ENCODE results near the gene ZFPL1. TPM values are rescaled to one million over a fixed set of nuclear protein-coding genes. Genes with fewer than 3 reads are reported as not detected.

ZFPL1 gene
- total RNA-seq, 8 experiments from 2014 or later: 33.2 to 95.4 (median 41.7) TPM

- H3K4me3 ChIP-seq: no peak overlapping the region
- WGBS, 10 experiments: 40 to 100% (median 90%) methylated on average over 1 to 5 of the region's 12 CpGs; no CpG with 5 or more reads in 3 of the 10 experiments
- H3K27ac ChIP-seq: no peak overlapping the region
- H3K4me1 ChIP-seq (replicated peaks in 1 of 2): peaks cover 11 to 12% of the 10 kb centered on the region in 2 donors
- in situ Hi-C loops (cut with MboI; ENCODE audit: low pct_unique_long_range_greater_than_20kb in 2 of 9, low sequenced_read_pairs in 9 of 9, unreplicated experiment in 9 of 9): no loop called here
- no peak for ATAC-seq (replicated peaks in 6 of 8)
These were observed 41.4 kb downstream of the ZFPL1 start for GRCh38 chr11:65125197-65126056.

GRCh38 chr11:65126624-65127274, 42.7 kb downstream of the ZFPL1 start:
- in situ Hi-C loops (cut with MboI; ENCODE audit: low pct_unique_long_range_greater_than_20kb in 2 of 9, low sequenced_read_pairs in 9 of 9, unreplicated experiment in 9 of 9): no loop called here
- H3K27ac ChIP-seq: no peak overlapping the region
- no peak overlapping the region for H3K4me3 ChIP-seq
- 34 to 100% (median 91%) methylated on average over 1 to 5 of the region's 6 CpGs; no CpG with 5 or more reads in 2 of the 10 experiments for WGBS, 10 experiments
- no peak for ATAC-seq (replicated peaks in 6 of 8)
- peaks cover 7% of the 10 kb centered on the region in 2 donors for H3K4me1 ChIP-seq (replicated peaks in 1 of 2)

GRCh38 chr11:65127473-65128181, 43.6 kb downstream of the ZFPL1 start:
- H3K27ac ChIP-seq: no peak overlapping the region
- in situ Hi-C loops (cut with MboI; ENCODE audit: low pct_unique_long_range_greater_than_20kb in 2 of 9, low sequenced_read_pairs in 9 of 9, unreplicated experiment in 9 of 9): no loop called here
- peaks cover 7% of the 10 kb centered on the region in 2 donors for H3K4me1 ChIP-seq (replicated peaks in 1 of 2)
- no peak overlapping the region for H3K4me3 ChIP-seq
- 60 to 100% (median 79%) methylated on average over 1 to 5 of the region's 12 CpGs; no CpG with 5 or more reads in 6 of the 10 experiments for WGBS, 10 experiments
- peak in 4 of 8 experiments; percentile 6 to 13 (median 9) for ATAC-seq (replicated peaks in 6 of 8)

DNA sequence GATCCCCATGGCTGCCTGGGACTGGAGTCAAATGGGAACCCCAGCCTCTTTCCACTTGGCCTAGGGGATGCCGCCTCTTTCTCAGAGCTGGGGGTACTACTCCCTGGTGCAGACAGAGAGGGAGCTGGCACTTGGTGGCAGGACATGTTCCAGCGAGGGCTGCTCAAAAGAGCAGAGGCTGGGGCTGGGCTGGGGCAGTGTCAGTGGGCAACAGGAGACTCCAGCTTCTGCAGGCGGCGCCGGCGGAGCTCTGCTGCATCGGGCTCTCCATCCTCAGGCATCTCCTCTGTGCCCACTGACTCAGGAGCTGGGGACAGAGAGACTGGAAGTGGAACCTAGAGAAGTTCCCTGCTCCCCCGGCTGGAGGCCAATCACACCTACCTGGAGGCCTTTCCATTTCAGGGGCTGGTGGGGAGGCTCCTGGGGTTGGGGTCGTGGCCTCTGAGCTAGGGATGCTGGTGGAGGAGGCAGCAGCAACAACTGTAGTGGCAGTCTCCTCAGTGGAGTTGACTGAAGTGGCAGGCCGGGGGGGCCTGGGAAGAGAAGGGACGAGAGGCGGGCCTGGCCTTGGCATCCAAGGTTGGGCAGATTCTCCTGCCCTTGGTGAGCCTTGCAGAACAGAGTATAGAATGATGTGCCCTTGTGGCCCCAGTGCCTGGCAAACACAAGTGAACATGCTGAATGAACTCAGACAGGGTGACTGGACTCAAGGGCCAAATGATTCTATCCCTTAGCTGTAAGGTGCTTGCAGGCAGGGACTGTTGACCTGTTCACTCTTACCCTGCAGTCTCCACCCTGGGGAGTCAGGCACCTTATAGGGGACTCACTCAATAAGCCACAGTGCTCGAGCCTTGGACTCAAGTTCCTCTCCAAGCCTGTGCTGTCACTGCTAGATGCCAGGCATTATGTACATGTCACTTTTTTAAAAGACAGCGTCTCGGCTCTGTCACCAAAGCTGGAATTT, 44.4 kb downstream of the ZFPL1 start:
- in situ Hi-C loops (cut with MboI; ENCODE audit: low pct_unique_long_range_greater_than_20kb in 2 of 9, low sequenced_read_pairs in 9 of 9, unreplicated experiment in 9 of 9): no loop called here
- ATAC-seq (replicated peaks in 6 of 8): peak in 4 of 8 experiments; percentile 6 to 21 (median 14)
- Histone ChIP-seq H3K27ac (no peak overlapping the region), H3K4me1 (replicated peaks in 1 of 2) (peaks cover 6% of the 10 kb centered on the region in 2 donors), H3K4me3 (no peak overlapping the region)
- WGBS, 10 experiments: 60 to 95% (median 80%) methylated on average over 1 to 7 of the region's 15 CpGs; no CpG with 5 or more reads in 5 of the 10 experiments

GRCh38 chr11:65129649-65130441, 45.8 kb downstream of the ZFPL1 start:
- 40 to 100% (median 86%) methylated on average over 1 to 7 of the region's 13 CpGs; no CpG with 5 or more reads in 6 of the 10 experiments for WGBS, 10 experiments
- in situ Hi-C loops (cut with MboI; ENCODE audit: low pct_unique_long_range_greater_than_20kb in 2 of 9, low sequenced_read_pairs in 9 of 9, unreplicated experiment in 9 of 9): no loop called here
- ATAC-seq (replicated peaks in 6 of 8): no peak
- H3K27ac ChIP-seq: no peak overlapping the region
- peaks cover 6% of the 10 kb centered on the region in 2 donors for H3K4me1 ChIP-seq (replicated peaks in 1 of 2)
- no peak overlapping the region for H3K4me3 ChIP-seq

DNA sequence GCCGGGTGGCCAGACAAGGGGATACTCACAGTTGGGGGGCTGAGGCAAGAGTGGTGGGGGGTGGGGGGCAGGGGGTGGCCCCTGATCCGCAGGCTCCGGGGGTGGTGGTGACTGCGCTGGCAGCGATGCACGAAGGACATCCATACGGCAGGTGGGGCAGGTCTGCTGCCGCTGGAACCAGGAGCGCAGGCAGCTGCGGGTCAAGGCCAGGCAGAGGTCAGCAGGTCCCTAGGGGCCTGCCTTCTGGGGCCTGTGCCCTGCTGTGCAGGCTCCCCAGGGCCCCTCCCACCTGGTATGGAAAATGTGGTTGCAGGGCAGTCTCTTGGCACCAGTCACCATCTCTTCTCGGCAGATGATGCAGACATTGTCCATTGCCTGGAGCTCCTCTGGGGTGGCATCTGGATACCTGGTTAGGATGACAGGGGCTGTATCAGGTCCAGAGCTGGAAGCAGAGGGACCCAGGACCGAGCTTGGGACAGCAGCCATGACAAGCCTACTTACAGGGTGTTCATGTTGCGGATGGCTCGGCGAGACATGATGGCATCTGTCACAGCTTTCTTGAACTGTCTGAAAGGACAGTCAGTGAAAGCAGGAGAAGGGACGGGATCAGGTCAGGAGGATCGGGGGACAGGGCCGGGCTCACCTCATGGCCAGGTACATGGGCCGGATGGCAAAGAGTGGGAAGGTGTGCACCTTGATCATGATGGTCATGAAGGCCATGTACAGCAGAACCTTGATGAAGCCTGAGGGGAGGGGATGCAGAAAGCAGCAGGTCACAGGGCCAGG, 46.8 kb downstream of the ZFPL1 start:
- H3K27ac ChIP-seq: no peak overlapping the region
- ATAC-seq (replicated peaks in 6 of 8): no peak
- H3K4me3 ChIP-seq: no peak overlapping the region
- 79 to 100% (median 94%) methylated on average over 2 to 7 of the region's 19 CpGs; no CpG with 5 or more reads in 4 of the 10 experiments for WGBS, 10 experiments
- H3K4me1 ChIP-seq (replicated peaks in 1 of 2): peaks cover 10% of the 10 kb centered on the region in 2 donors
- in situ Hi-C loops (cut with MboI; ENCODE audit: low pct_unique_long_range_greater_than_20kb in 2 of 9, low sequenced_read_pairs in 9 of 9, unreplicated experiment in 9 of 9): no loop called here

DNA sequence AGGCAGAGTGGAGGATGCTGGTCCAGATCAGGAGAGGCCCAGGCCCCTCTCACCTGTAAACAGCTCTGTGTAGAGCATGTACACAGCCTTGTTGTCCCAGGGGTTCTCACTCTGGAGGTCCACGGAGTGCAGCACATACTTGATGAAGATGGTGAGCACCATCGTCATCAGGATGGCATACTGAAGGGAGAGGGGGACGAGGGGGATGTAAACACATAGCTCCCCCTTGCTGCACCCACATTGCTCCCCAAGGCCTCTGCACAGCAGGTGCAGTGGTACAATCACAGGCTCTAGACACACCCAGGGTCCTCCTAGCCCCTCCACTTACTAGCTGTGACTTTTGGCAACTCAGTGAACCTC, 47.4 kb downstream of the ZFPL1 start:
- no peak for ATAC-seq (replicated peaks in 6 of 8)
- Histone ChIP-seq H3K27ac (no peak overlapping the region), H3K4me1 (replicated peaks in 1 of 2) (peaks cover 10 to 11% of the 10 kb centered on the region in 2 donors), H3K4me3 (no peak overlapping the region)
- WGBS, 10 experiments: 80% methylated on average over 1 of the region's 3 CpGs; no CpG with 5 or more reads in 9 of the 10 experiments
- in situ Hi-C loops (cut with MboI; ENCODE audit: low pct_unique_long_range_greater_than_20kb in 2 of 9, low sequenced_read_pairs in 9 of 9, unreplicated experiment in 9 of 9): no loop called here

GRCh38 chr11:65131895-65132237, 47.8 kb downstream of the ZFPL1 start:
- WGBS, 10 experiments: 74 to 93% (median 90%) methylated on average over 1 to 4 of the region's 6 CpGs; no CpG with 5 or more reads in 5 of the 10 experiments
- H3K4me3 ChIP-seq: no peak overlapping the region
- no peak for ATAC-seq (replicated peaks in 6 of 8)
- no peak overlapping the region for H3K27ac ChIP-seq
- H3K4me1 ChIP-seq (replicated peaks in 1 of 2): peaks cover 10 to 11% of the 10 kb centered on the region in 2 donors
- in situ Hi-C loops (cut with MboI; ENCODE audit: low pct_unique_long_range_greater_than_20kb in 2 of 9, low sequenced_read_pairs in 9 of 9, unreplicated experiment in 9 of 9): no loop called here

DNA sequence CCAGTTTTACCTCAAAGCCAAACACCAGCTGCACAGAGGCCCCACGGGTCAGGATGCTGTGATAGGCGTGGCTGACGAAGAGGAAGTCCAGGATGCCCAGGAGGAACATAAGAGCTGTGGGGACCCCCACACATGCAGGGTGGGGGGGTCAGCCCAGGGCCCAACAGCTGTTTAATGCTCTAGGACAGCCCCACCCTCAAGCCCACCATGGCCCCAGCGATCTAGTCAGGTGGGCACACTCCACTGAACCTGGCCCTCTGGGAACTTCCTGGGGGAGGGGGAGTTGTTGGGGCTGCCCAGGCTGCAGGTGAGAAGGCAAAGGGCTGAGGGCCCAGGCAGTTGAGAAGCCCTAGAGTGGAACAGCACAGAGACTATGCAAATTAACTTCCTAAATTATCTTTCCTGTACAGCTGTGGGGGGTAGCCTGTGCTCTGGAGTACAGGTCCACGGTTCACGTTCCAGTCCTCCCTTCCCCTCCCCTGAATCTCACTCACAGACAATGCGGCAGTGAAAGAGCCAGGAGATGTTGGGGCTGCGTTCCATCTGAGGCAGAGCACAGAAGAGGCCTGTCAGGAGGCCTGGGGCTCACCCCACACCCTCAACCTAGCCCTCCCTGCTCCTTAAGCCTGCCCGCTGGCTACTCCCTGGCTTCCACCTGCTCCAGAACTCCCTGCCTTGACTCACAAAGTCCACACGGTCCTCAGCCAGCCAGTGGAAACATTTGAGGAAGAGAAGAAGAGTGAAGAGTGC, 48.4 kb downstream of the ZFPL1 start:
- WGBS, 10 experiments: 47 to 100% (median 93%) methylated on average over 1 to 6 of the region's 10 CpGs; no CpG with 5 or more reads in 5 of the 10 experiments
- ATAC-seq (replicated peaks in 6 of 8): no peak
- Histone ChIP-seq H3K27ac (no peak overlapping the region), H3K4me1 (replicated peaks in 1 of 2) (peaks cover 10 to 11% of the 10 kb centered on the region in 2 donors), H3K4me3 (peak overlapping the region in 1 of 5 donors; percentile 84)
- in situ Hi-C loops (cut with MboI; ENCODE audit: low pct_unique_long_range_greater_than_20kb in 2 of 9, low sequenced_read_pairs in 9 of 9, unreplicated experiment in 9 of 9): no loop called here

GRCh38 chr11:65132988-65133700, 49.1 kb downstream of the ZFPL1 start:
- H3K4me1 ChIP-seq (replicated peaks in 1 of 2): peaks cover 10 to 11% of the 10 kb centered on the region in 2 donors
- in situ Hi-C loops (cut with MboI; ENCODE audit: low pct_unique_long_range_greater_than_20kb in 2 of 9, low sequenced_read_pairs in 9 of 9, unreplicated experiment in 9 of 9): no loop called here
- ATAC-seq (replicated peaks in 6 of 8): no peak
- 4 to 90% (median 52%) methylated on average over 3 to 14 of the region's 18 CpGs; no CpG with 5 or more reads in 4 of the 10 experiments for WGBS, 10 experiments
- H3K27ac ChIP-seq: peak overlapping the region in 1 of 2 donors; percentile 20
- peak overlapping the region; percentile 71 to 96 (median 84) for H3K4me3 ChIP-seq

All from motor neuron (in vitro differentiated cells).